Right renal pelvis (tissue), 4 donors: ENCODE data around the gene ODAPH. TPM values are rescaled to one million over a fixed set of nuclear protein-coding genes. Genes with fewer than 3 reads are reported as not detected.
"Not testable (repeated sequence)": the region's sequence is repeated elsewhere in the genome, so short reads cannot be mapped to it uniquely, and the experiment has no call there.

Experiments used
- DNase-seq, 4 donors: peaks; one replicate each; pipeline ENCODE4 v3.0.0-alpha.2; 2013; ENCODE audit warnings: low read depth in 4 of 4, low spot score in 3 of 4, missing footprints in 1 of 4
- polyA plus RNA-seq, 4 donors: library from polyadenylated mRNA; unstranded; fragments of 120-200 nt; gene quantifications; one replicate each; pipeline ENCODE4 v1.2.1, GENCODE V29; 2013; ENCODE audit not compliant: insufficient read length in 4 of 4

ODAPH gene, protein sequence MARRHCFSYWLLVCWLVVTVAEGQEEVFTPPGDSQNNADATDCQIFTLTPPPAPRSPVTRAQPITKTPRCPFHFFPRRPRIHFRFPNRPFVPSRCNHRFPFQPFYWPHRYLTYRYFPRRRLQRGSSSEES
- under 1 TPM; 0.10 to 0.21 (median 0.15) TPM for polyA plus RNA-seq

DNA sequence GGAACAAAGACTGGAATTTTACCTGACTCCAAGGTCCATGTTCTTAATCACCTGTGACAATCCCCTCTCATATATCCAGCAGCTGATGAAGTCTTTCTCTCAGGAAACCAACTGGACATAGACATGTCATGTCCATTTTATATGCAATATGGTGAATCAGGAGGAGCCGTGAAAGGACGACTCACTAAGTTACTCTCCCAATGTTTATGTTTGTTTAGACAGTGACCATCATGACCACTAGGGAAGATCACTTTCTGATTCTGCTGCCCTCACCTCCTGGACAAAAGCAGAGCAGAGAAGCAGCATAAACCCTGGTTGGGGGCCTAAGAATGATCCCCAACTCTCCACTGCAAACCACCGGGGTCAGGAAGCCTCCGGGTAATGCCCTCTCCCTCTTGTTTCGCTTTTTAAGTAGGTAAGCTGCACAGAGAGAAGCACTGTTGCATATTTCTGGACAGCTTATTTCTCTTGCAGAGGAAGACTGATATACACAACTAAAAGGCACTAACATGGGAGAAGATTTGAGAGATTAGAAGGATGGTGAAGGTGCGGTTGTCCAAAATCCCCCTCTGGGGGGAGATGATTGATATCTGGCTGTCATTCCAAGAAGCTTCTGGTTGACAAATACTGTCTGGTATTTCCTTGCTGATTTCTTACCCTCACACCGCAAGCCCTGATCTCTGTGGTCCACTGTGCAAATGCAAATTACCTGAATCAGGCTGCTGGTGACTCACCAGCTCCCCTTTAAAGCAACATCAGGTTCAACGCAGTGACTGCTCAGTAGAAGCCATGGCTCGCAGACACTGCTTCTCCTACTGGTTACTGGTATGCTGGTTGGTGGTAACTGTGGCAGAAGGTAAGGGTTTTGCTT lies at the start of gene ODAPH:
Gene ODAPH (plus strand): TSS at position 773 of the 871 bp plus-strand sequence. CDS start 17 bp downstream, at position 790.
- DNase-seq = no peak

DNA sequence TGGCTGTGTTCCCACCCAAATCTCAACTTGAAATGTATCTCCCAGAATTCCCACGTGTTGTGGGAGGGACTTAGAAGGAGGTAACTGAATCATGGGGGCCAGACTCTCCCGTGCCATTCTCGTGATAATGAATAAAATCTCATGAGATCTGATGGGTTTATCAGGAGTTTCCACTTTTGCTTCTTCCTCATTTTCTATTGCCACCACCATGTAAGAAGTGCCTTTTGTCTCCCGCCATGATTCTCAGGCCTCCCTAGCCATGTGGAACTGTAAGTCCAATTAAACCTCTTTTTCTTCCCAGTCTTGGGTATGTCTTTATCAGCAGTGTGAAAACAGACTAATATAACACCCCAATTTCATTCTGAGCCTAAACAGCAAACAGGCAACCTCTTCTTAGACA lies 46.3 kb upstream of the ODAPH start:
- not testable (repeated sequence) for DNase-seq

DNA sequence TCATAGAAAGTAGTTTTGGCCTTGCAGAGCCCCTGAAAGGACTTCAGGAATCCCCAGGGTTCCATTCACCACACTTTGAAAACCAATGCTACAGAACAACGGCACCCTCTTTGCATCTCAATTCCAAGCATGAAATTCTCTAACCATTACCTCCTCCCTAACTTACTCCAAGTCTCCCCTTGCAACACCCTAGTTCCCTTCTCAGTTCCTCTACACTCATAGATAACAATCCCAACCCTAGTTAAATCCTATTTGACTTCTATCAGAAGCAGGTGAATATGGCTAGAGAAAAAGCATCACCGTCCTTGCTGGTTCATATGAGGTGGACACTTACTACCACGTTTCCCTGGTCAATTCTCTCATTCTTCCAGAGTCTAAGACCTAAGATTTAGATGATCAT lies 44.0 kb upstream of the ODAPH start:
- DNase-seq = no peak

DNA sequence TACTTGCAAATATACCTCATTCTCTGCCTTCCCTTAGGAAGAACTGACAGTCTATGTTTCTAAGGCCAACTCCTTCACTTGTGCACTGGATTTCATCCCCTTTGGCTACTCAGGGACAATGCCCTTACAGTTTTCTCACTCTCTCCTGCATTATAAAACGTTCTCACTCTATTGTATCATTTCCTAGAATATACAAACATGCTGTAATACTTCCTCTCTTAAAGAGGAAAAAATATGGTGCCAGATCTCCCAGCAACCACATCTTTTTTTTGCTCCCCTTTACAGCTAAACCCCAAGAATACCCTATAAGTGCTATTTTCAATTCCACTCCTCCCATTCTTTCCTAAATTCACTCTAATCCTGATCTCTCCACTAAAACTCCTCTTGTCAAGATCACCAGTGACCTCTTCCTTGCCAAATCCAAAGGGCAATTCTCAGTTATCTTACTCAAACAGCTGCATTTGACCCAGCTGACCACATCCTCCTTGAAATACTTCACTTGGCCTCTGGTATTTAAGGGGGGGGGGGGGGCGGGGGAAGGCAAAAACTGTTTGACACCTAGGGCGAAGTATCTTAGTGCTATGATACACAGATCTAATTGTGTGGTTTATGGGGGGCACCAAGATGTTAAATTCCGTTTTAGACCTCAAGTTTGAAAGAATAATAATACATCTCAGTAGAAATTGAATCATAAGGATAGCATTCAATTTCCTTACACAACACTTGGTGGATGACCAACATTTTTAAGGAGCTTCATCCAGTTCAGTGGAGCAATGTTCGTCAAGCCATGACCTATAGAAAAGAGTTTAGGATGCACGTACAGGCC lies 43.3 kb upstream of the ODAPH start:
- DNase-seq = no peak

DNA sequence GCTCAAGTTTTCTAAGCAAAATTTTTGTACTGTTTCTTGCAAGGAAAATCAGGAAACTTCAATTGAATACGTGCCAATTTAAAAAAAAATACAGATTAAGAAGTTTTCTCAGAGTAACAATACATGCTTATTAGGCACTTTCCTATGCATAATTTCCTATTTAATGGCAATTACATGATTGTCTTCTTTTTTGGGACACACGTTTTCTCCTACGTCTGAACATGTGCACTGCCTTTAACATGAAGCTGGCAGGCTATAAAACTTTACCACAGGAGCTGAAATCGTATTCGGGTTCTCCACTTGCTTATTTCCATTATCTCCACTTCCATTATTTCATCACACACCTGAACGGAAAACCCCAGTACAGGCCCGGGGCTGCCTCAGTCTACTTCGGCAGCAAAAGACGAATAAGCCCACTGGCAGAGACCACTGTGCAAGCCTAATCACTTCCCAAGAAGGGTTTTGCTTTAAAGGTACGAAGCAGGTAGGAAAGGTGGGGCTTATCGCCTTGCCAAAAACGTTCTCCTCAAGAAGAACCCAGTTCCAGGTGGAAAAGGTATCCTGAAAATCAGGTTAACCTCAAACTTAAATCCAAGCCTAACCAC lies 42.2 kb upstream of the ODAPH start:
- peak in 1 of 4 donors; percentile 5 for DNase-seq

DNA sequence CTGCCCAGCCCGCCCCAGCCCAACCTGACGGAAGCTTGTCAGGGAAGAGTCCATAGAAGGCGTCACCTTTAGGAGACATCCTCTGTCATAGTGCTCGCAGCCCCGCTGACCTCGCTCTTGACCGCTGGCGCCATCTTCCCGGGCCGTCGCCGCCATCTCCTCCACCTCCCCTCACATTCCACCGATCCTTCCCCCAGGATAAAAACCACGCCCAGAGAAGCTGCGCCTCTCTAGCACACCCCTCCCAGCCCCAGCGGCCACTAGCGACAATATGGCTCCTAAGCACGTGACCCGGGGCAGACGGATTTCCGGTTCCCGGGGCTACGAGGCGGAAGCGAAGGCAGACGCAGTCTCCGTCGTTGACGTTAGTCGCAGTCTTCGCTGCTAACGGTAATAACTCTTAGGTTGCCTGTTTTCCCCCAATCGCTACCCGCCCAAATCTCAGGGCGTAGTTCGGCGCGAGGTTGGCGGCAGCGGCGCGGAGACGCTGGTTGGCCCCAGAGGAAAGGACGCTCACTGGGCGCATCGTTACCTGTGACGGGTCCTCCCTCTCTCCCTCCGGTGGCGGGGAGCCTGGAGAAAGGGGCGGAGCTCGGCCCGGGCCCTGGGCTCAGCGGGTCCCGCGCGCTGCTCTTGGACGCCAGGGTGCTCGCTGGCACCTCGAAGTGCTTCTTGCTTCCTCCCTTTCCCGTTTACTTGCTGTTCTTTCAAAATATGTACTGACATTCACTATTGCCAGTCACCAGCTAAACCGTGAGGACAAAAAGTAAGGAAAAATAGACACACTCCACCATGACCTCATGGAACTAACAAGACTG lies 41.5 kb upstream of the ODAPH start, which contains the start of the genes RCHY1 and THAP6:
Gene RCHY1 (minus strand): TSS at position 273 of the 818 bp plus-strand sequence. CDS start 117 bp downstream, at position 156.
Gene THAP6 (plus strand): TSS at position 343 of the 818 bp plus-strand sequence. CDS start 980 bp downstream, outside the sequence.
- DNase-seq = peak; percentile 92 to 93 (median 93)

DNA sequence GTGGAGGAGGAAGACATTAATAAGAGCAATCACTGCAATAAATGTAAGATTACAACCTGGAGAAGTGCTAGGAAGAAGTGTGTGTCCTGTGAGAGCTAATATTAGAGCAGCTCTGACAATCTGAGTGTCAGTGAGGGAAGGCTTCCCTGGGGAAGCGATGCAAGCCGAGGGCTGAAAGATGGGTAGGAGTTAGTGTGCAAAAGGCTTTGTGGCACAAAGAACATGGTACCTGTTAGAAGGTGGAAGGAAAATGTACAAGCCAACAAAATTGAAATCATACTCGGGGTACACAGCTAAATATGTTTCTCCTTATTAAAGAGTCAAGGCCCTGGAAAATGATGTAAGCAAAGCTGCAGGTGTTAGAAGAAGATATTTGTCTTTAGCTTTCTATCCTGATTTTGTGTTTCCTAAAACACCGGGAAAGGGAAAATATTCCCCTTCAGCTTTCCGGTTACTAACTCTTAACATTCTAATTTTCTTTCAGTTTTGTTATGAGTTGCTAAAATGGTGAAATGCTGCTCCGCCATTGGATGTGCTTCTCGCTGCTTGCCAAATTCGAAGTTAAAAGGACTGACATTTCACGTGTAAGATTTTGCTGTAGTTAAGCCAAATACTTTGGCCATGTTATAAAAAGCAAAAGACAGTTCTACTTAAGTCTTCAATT lies 40.8 kb upstream of the ODAPH start:
- DNase-seq = no peak

DNA sequence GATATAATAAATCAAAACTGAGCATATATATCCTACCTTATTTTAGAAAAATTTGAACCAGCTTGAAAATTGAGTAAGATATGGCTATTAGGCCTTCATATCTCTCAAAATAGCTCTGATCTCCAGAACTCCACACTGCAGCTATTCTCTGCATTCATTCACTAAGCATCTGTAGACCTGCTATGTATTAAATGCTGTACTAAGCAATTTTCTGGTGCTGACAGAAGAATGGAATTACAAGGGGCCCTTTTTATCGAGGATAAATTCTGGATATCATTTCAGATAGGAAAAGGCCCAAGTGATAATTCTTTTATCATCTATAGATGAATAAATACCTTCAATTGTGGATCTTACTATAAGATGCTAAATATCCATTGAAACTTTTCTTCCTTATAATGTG lies 39.7 kb upstream of the ODAPH start:
- no peak for DNase-seq

DNA sequence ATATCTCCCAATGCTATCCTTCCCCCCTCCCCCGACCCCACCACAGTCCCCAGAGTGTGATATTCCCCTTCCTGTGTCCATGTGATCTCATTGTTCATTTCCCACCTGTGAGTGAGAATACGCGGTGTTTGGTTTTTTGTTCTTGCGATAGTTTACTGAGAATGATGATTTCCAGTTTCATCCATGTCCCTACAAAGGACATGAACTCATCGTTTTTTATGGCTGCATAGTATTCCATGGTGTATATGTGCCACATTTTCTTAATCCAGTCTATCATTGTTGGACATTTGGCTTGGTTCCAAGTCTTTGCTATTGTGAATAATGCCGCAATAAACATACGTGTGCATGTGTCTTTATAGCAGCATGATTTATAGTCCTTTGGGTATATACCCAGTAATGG lies 36.4 kb upstream of the ODAPH start:
- DNase-seq = not testable (repeated sequence)

DNA sequence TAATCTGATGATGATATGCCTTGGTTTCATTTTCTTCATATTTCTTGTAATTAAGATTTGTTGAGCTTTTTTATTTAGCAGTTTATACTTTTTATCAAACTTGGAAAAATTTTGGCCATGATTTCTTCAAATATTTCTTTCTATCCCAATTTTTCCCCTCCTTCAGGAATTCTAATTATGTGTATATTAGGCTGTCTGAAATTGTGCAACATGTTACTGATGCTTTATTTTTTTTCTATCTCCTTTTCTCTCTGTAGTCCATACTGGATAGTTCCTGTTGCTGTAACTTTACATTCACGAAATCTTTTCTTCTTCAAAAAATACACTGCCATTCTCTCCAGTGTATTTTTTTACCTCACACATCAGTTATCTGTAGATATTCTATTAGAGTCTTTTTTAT lies 30.8 kb upstream of the ODAPH start:
- DNase-seq = no peak

DNA sequence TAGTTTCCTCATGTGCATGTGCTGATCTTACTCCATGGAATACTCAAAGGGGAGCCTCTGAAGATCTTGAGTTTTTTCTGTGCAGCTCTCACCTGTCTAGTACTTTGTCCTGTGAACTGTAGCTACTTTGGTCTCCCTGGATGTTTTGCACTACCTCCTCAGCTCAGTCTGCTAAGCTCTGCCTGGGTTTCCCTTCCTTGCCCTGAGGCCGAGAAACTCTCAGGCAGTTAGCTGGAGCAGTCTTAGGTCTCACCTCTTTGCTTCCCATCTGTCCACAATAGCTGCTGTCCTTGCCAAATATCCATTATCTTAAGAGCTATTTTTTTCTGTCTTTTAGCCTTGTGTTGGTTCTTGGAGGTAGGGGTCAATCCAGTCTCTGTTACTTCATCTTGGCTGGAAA lies 30.0 kb upstream of the ODAPH start:
- DNase-seq = no peak

DNA sequence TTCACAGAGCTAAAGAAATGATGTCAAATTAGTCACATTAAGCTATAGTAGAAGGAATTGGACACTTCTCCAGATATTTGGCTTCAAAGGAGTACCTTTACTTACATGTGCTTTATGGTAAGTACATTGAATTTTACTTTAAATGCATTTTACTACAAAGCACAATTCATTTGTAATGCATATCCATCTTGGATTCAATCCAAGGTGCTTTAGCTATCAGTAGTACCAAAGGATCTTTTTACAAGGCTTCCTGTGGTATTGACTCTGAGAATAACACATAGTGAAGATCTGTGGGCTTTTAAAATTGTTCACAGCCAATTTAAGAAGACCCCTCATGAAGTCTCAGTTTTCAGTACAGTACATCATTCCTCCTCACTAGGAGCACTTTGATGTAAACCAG lies 28.4 kb upstream of the ODAPH start:
- DNase-seq = no peak

DNA sequence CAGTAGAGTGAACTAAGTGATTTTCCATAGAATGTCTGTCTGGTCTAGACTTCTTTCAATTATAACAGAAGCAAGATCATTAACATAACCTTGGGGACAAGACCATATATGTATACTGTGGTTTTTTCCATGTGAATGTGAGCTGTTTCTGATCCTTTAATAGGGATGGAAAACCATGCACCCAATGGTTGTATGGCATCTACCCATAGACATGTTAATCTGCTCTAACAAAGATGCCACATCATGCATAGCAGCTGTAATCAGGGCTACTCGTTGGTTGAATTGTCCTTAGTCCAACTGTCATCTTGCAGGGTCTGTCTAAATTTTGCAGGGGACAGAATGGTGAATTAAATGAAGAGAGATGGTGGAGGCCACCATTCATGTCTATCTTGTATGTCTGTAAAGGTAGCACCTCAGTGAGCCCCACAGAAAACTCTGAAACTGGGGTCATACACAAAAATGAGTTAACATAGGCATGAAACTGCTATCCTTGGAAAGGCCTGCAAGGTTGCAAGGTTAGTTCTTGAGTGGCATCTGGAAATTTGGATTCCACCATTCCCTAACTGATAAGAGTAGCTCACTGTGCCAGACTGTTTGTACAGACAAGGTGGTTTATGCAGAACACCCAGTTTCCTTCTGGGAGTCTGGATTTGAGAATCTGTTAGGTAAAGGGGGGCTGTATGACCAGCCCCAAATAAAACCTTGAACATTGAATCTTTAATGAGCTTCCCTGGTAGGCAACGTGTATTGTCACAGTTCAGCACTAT lies 25.1 kb upstream of the ODAPH start:
- DNase-seq = no peak

DNA sequence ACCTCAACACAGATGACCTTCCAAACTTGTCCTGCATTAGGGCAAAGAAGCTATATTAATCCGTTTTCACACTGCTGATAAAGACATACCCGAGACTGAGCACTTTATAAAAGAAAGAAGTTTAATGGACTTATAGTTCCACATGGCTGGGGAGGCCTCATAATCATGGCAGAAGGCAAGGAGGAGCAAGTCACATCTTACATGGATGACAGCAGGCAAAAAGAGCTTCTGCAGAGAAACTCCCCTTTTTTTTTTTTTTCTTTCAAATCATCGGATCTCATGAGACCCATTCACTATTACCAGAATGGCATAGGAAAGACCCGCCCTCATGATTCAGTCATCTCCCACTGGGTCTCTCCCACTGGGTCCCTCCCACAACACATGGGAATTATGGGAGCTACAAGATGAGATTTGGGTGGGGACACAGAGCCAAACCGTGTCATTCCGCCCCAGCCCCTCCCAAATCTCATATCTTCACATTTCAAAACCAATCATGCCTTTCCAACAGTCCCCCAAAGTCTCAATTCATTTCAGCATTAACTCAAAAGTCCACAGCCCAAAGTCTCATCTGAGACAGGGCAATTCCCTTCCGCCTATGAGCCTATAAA lies 24.2 kb upstream of the ODAPH start:
- not testable (repeated sequence) for DNase-seq

DNA sequence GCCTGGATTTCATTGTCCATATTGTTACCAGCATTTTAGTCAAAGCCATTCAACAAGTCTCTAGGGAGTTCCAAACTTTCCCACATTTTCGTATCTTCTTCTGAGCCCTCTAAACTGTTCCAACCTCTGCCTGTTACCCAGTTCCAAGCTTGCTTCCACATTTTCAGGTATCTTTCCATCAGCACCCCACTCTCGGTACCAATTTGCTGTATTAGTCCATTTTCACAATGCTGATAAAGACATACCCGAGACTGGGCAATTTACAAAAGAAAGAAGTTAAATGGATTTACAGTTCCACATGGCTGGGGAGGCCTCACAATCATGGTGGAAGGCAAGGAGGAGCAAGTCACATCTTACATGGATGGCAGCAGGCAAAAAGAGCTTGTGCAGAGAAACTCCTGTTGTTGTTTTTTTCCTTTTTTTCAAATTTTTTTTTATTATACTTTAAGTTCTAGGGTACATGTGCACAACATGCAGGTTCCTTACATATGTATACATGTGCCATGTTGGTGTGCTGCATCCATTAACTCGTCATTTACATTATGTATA lies 22.5 kb upstream of the ODAPH start:
- not testable (repeated sequence) for DNase-seq

DNA sequence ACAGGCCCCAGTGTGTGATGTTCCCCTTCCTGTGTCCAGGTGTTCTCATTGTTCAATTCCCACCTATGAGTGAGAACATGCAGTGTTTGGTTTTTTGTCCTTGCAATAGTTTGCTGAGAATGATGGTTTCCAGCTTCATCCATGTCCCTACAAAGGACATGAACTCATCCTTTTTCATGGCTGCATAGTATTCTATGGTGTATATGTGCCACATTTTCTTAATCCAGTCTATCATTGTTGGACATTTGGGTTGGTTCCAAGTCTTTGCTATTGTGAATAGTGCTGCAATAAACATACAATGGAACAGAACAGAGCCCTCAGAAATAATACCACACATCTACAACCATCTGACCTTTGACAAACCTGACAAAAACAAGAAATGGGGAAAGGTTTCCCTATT lies 21.9 kb upstream of the ODAPH start:
- DNase-seq = not testable (repeated sequence)

DNA sequence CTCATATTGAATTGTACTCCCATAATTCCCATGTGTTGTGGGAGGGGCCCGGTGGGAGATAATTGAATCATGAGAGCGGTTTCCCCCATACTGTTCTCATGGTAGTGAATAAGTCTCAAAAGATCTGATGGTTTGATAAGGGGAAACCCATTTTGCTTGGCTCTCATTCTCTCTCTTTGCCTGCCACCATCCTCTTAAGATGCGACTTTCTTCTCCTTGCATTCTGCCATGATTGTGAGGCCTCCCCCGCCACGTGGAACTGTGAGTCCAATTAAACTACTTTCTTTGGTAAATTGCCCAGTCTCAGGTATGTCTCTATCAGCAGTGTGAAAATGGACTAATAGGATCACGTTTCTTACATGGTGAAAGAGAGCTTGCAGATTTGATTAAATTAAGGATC lies 18.6 kb upstream of the ODAPH start:
- DNase-seq = not testable (repeated sequence)

DNA sequence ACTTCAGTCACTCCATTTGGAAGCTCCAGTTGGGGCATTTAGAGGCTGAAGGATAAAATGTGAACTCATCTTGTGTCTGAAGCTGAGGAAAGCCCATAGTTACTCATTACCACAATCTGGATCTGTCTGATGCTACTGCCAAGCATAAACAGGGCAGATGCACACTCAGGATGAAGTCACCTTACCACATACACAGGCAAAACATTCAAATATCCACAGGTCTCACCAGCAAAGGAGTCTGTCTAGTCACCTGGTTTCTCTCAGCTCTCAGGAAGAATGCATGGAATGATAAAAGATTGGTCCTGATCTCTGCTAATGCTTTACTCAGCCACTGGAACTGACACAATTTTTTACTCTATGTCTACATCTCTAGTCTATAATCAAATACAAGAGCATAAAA lies 13.0 kb upstream of the ODAPH start:
- no peak for DNase-seq
